D721Med (cell line): Measurements from ENCODE around the gene MRAS.

Experiments used
- DNase-seq: peaks from one replicate; pipeline ENCODE4 v3.0.0; 2011; ENCODE audit warnings: low spot score; ENCODE audit not compliant: insufficient read length
- FAIRE-seq: peaks from 2 replicates; lab custom pipeline; 2011; peaks lifted over from hg19 to GRCh38; lab: Jason Lieb, UNC
- TF ChIP-seq, protein P1 (sequence below): IDR thresholded peaks from 2 replicates; pipeline ENCODE4 v1.5.1; 2012; ENCODE audit warnings: mild to moderate bottlenecking, control low read depth; ENCODE audit not compliant: insufficient read depth; ENCODE audit errors: missing control alignments

MRAS gene

DNA sequence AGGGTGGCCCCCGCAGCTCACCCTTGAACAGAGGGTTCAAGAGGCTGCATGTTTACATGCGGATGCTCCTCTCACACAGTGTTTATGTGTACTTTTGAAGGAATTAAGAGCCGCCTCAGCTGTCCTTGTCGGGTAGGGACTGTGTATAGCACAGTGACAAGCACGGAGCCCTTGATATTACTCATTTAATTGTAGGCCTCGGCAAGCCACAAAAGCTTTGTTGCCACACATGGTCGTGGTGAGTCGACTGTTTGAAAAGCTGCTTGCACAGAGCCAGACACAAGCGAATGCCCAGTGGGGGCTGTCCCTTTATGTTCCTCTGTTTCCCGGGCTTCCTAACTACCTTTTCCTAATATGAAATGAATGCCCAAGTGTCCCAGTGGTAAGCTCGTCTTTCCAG lies 90.5 kb downstream of the MRAS start:
- TF ChIP-seq, protein P1, sequence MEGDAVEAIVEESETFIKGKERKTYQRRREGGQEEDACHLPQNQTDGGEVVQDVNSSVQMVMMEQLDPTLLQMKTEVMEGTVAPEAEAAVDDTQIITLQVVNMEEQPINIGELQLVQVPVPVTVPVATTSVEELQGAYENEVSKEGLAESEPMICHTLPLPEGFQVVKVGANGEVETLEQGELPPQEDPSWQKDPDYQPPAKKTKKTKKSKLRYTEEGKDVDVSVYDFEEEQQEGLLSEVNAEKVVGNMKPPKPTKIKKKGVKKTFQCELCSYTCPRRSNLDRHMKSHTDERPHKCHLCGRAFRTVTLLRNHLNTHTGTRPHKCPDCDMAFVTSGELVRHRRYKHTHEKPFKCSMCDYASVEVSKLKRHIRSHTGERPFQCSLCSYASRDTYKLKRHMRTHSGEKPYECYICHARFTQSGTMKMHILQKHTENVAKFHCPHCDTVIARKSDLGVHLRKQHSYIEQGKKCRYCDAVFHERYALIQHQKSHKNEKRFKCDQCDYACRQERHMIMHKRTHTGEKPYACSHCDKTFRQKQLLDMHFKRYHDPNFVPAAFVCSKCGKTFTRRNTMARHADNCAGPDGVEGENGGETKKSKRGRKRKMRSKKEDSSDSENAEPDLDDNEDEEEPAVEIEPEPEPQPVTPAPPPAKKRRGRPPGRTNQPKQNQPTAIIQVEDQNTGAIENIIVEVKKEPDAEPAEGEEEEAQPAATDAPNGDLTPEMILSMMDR: no peak
- FAIRE-seq (no peak), DNase-seq (no peak)

DNA sequence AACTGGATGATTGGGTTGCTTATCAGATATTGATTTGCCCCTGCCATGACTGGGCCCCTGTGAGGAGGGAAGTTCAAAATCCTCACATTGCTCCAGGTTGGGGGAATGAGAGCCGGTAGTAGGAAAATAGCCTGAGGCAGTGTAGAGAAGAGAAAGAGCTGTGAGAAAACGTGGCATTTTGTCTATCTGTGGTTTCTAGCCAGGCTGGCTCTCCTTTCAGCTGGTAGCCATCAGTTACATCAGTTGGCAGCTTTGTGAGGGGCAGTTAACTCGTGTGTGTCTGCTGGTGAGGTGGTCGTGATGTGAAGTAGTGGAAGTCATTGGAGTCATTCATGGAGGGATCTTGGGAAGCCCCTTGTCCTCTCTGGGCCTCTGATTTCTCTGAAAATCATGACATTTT lies 91.3 kb downstream of the MRAS start:
- DNase-seq (no peak), FAIRE-seq (no peak)
- TF ChIP-seq, protein P1: no peak

DNA sequence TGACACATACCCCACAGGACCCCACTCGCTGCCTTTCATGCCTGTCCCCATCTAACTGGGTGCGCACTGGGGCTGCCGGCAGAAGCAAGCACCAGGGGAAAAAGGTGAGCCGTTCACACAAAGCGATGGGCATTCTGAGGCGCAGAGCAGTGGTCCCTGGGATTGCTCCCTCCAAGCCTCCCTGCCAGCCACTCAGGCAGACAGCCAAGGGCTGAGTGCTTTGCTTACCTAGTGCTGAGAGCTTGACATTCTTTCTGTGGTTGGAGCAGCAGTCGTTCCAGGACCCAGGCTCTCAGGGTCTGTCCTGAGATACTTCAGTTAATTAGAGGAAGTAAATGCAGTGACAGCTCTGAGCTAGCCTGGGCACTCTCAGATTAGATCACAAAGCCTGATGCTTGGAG lies 91.7 kb downstream of the MRAS start:
- DNase-seq (no peak), FAIRE-seq (no peak)
- TF ChIP-seq, protein P1: no peak

DNA sequence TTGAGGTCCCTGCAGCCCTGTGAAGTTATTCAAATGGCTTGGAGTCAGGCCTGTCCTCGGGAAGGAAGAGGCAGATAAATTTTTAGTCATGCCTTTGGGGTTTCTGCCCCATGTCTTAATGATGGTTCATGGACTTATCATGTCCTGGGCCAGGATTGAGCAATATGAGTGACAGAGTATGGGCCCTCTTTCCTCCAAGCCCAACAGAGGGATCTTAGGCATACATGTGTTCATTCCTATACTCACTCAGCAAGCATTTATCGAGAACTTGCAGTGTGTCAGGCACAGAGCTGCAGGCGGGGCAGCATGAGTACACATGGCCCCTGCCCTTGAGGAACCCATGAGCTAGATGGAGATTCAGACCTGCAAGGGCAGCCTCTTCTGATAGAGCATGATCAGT lies 92.2 kb downstream of the MRAS start:
- TF ChIP-seq, protein P1: no peak
- no peak for FAIRE-seq
- DNase-seq: no peak

DNA sequence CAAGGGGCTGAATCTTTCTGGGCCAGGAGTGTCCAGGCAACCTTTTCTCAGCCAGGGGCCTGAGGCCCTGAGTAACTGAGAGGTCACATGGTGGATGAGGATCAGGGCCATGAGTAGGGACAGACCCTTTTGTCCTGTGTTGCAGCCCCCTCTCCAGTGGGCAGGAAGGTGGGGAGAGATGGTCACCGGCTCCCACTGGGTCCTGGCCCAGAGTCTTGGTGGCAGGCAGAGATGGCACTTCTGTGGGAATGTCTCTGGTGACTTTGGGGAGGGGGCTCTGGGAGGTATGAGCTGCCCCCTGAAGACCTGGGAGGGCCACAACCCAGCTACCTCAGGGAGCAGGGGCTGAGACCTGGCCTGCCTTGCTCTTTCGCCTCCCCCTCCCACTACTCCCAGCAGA lies 92.9 kb downstream of the MRAS start:
- TF ChIP-seq, protein P1: no peak
- FAIRE-seq: no peak
- no peak for DNase-seq

DNA sequence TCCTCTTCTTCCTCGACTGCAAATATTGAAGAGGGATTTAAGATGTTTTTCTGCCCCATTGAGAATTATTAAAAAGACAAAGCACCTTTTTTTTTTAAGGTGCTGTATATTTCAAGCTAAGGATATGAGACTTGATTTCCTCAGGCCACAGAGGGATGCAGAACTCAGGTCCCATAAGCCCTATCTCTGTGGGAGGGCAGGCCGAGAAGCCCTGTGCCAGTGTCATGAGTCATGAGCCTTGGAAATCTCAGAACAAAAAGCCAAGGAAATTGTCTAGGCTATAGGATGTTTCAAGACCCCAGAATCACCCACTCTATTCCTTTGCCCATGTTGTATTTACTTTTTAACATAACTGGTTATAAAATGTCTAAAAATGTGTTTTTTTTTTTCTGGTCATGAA lies 93.4 kb downstream of the MRAS start:
- DNase-seq: no peak
- TF ChIP-seq, protein P1: no peak
- no peak for FAIRE-seq

DNA sequence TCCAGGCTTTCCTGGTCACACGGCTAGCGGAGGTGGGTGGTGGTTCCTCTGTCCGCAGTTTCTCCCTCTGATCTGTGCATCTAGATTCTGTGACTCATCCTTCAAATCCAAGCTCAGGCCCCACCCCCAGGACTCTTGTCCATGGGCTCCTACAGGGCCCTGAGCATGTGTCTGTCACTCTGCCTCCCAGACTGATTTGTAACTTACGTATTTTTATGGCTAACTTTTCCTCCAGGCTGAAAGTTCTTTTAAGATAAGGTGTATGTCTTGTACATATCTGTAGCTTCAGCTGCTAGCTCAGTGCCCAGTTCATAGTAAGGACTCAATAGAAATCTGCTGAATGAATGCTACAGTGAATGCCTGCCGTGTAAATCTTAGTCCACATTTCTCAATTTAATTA lies 94.1 kb downstream of the MRAS start:
- no peak for DNase-seq
- TF ChIP-seq, protein P1: no peak
- FAIRE-seq: no peak
